Tibial nerve (tissue), 4 donors: ENCODE measurements around the gene IQSEC1.

Source experiments
- EP300 ChIP-seq, 2 donors: sonication (generic); formaldehyde crosslinking; IDR thresholded peaks; one replicate each; pipeline ENCODE4 v1.6.1; 2017; ENCODE audit warnings: antibody characterized with exemption in 2 of 2, mild to moderate bottlenecking in 1 of 2
- POLR2A ChIP-seq, 2 donors: fragments of 450-650 bp; IDR thresholded peaks; one replicate each; pipeline ENCODE4 v1.6.1; 2017; ENCODE audit warnings: antibody characterized with exemption in 2 of 2, mild to moderate bottlenecking in 2 of 2, moderate library complexity in 2 of 2
- TF ChIP-seq, protein P1 (sequence below), 5 experiments: fragments of 200-600 bp in 3 of 5; fragments of 450-650 bp in 2 of 5; sonication (generic) in 3 of 5; IDR thresholded peaks; one replicate each; pipeline ENCODE4 v1.5.1; 2016 to 2019; ENCODE audit warnings: antibody characterized with exemption in 5 of 5, mild to moderate bottlenecking in 3 of 5, moderate library complexity in 2 of 5

DNA sequence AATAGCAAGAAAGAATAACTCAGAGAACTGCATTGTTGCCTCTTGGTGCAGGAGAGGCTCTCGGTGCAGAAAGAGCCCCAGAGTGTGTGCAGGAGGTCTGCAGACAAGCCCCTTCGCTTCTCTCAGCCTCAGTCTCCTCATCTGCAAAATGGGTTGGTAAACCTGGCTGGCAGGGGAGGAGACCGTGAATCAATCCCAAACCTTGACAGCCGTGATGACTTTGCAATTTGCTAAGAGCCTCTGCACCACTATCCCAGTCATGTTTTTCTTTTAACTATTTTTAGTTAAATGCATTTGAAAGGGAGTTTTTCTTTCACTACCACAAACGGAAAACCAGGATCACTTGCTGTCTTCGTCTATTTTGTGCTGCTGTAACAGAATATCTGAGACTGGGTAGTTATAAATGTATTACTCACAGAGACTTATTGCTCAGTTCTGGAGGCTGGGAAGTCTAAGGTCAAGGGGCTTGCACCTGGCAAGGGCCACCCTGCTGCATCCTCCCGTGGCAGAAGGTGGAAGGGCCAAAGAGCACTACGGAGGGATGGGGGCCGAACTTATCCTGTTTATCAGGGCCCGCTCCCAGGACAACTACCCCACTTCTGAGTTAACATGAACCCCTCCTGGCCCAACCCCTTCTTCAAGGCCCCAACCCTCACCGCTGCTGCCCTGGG lies 14.2 kb upstream of the IQSEC1 start:
- TF ChIP-seq EP300 (IDR thresholded peaks at IDR 0.05): no peak
- TF ChIP-seq, protein P1, sequence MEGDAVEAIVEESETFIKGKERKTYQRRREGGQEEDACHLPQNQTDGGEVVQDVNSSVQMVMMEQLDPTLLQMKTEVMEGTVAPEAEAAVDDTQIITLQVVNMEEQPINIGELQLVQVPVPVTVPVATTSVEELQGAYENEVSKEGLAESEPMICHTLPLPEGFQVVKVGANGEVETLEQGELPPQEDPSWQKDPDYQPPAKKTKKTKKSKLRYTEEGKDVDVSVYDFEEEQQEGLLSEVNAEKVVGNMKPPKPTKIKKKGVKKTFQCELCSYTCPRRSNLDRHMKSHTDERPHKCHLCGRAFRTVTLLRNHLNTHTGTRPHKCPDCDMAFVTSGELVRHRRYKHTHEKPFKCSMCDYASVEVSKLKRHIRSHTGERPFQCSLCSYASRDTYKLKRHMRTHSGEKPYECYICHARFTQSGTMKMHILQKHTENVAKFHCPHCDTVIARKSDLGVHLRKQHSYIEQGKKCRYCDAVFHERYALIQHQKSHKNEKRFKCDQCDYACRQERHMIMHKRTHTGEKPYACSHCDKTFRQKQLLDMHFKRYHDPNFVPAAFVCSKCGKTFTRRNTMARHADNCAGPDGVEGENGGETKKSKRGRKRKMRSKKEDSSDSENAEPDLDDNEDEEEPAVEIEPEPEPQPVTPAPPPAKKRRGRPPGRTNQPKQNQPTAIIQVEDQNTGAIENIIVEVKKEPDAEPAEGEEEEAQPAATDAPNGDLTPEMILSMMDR (IDR thresholded peaks at IDR 0.05): no peak
- no peak for TF ChIP-seq POLR2A (IDR thresholded peaks at IDR 0.05)
